Measurements from ENCODE around the gene BIN1.

BIN1 gene, protein sequence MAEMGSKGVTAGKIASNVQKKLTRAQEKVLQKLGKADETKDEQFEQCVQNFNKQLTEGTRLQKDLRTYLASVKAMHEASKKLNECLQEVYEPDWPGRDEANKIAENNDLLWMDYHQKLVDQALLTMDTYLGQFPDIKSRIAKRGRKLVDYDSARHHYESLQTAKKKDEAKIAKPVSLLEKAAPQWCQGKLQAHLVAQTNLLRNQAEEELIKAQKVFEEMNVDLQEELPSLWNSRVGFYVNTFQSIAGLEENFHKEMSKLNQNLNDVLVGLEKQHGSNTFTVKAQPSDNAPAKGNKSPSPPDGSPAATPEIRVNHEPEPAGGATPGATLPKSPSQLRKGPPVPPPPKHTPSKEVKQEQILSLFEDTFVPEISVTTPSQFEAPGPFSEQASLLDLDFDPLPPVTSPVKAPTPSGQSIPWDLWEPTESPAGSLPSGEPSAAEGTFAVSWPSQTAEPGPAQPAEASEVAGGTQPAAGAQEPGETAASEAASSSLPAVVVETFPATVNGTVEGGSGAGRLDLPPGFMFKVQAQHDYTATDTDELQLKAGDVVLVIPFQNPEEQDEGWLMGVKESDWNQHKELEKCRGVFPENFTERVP

DNA sequence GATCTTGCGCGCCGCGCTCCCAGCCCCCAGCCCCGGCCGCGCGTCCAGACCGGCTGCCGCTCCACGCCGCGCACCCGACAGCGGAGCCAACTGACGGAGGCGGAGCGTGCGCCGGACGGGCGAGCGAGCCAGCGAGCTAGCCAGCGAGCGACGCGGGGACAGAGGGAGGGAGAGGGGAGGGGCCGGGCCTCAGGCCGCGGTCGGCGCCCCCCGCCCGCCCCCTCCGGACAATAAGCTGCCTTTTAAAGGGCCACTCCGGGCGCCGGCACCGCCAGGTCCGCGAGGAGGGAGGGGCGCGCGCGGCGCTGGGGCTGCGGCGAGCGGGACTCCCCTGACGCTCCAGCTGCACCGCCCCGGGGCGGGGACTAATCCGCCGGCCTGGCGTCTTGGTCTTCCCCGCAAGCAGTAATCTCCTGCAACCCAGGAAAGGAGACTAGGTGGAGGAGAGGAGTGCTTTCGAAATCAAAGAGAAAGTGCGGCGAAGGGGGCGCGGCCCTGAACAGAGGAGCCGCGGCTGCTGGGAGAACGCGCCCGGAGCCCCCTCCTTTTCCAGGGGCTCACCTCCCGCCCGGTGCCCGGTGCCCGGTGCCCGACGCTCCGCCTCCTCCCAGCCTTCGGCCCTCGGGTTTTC is at the start of gene BIN1:
Gene BIN1 (minus strand): TSS at position 164 of the 631 bp plus-strand sequence. CDS start 211 bp downstream, outside the sequence.
- DNase-seq: peak; percentile 88

DNA sequence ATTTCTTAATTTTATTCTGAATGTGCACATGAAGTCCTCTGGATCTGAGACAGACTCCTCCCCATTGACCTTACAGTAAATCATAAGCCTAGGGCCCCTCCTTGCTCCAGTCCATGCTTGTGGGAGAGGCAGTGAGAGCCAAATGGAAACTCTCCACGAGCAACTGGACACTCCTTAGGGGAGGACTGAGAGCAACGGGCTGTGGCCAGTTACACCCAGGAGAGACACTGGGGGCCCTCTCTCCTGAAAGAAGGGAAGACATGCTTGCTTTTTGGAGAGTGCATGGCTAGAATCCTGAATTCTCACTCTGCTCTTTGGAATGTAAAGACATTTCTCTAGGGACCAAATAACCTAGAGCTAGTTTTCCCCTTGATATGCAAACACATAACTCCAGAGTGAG is 49.0 kb upstream of the BIN1 start:
- no peak for DNase-seq

DNA sequence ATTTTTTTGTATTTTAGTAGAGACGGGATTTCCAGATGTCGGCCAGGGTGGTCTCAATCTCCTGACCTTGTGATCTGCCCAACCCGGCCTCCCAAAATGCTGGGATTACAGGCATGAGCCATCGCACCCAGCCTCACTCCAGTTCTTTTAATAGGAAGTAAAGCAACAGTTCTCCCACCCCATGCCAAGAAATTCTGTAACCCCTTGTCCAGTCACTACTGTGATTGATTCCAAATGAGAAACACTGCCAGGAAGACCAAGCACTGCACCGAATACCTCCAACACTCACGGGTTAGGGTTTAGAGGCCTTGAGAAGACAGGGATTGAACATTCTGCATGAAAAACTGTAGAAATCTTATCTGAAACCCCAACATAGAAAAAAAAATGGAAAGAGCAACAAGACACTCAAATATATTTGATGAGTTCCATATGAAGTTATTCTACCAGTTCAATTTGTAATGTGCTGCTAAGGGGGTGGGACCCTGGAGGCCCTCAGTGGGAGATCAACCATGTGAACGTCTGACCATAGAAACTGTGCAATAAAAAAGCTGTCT is 48.2 kb upstream of the BIN1 start:
- DNase-seq: no peak

DNA sequence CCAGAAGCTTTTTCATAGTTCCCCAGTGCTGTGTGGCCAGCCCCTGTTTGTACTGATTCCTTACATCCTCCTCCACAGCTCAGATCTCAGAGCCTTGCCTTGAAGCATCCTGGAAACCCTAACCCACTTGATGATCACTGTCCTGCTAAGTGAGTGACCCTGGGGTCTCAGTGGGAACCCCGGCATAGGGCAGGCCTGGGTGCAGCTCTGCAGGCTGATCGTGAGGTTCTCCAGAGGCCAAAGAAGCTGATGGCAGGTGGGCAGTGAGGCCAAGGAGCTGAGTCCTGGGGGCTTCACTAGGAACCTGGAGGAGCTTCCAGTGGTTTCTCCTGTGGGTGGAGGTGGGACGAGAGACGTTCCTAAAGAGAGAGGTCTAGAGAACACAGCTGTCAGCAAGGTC is 47.4 kb upstream of the BIN1 start:
- DNase-seq: no peak

DNA sequence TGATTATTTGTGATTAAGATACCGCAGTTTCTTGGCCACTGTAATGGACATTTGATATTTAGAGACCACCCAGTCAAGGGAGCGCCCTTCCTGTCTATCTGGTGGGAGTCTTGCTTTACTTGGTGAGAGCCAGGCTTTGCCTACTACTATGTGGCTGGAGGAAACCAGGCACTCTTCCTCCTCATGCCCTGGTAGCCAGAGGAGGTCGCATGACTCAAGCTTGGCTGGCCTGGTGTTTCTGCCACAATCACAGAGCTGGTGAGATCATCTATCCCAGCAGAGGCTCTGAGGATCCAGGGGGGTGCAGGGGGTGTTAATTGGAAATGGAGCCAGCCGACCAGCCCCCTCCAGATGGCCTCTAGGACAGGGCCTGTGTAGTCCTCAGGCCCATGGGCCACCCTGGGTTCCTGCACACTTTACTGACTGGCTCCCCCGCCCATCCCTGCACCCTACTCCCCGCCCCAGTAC is 46.8 kb upstream of the BIN1 start:
- DNase-seq: no peak

DNA sequence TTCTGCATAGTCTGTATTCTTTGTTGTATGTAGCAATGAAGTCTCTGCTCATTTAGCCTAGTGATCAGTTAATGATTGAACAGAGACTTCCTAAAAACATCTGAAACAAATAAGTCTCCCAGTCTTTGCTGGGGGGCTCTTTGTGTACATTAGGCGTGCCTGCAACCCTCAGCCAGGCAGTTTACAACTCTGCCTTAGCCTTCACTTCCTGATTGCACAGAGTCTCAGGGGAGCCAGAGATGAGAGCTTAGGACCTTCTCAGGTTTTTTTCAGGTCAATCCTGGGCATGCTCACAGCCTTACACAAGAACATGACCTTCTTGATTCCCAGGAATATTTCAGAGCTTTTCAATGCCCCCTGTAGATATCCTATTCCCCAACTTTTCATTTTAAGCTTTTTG is 44.0 kb upstream of the BIN1 start:
- DNase-seq: no peak

DNA sequence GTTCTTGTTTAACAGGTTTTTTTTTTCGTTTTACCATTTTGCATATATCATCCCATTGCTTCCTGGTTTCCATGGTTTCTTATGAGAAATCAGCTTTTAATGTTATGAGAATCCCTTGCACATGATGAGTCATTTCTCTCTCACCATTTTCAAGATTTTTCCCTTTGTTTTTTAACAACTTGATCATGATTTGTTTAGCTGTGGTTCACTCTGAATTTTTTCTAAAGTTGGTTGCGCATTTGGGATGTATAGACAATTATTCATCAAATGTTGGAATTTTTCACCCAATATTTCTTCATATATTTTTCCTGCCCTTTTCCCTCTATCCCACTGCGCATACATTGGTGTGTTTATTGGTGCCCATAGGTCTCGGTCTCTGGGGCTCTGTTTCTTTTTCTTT is 42.4 kb upstream of the BIN1 start:
- DNase-seq: no peak

DNA sequence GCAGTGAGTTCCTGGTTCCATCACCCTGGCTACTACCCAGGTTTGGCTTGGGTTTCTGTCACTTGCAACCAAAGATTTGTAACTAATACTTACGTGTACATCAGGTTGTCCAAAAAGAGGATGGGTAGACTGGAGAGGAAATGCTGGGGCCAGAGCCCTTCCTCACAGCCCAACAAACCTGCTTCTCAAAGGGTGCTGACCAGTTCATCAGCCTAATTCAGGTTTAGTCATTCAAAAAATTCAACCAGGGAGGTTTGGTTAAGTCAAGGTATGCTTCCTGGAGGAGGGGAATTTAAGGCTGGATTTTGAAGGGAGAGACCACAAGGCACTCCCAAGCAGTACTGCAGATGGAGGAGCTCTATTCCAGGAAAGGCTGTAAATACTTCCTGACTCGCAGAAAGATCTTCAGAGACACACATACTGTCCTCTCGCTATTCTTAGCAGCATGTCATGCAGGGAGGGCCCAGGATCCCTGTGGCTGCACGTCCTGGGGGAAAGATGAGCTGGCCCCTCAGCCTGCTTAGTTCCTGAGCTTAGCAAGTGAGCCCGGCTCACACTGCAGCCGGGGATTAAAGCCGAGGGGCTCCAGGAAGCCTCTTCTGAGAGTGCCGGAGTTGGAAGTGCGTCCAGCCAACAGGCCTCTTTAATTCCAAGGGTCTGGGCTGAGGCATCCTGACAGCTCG is 40.0 kb upstream of the BIN1 start:
- DNase-seq: no peak

DNA sequence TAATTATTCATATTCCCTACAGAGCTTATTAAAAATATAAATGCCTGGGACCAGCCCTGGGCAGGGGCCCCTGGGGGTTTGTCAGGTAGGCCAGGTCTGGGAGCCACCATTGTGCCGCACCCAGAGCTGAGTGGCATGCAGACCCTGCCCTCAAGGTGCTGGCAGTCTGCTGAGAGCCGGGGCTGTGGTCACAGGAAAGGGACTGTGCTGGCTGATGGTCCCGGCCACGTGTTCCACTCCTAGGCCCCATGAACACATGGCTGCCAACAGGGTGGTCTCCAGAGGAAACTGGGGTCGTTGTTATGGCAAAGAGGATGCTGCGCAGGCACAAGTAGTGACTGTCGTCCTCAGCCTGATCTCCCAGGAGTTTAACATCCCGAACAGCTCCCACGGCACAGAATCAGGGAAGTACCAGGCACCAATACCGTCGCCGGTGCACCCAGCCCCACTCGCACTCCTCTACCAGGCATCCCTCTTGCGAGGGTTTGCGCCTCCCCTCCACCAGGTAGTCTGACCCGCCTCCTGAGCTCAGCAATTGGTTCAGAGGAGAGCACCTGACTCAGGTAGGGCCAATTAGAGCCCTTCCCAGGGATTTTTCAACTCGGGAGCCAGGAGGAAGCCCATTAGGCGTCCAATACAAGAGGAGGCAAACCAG is 39.2 kb upstream of the BIN1 start:
- DNase-seq: no peak

DNA sequence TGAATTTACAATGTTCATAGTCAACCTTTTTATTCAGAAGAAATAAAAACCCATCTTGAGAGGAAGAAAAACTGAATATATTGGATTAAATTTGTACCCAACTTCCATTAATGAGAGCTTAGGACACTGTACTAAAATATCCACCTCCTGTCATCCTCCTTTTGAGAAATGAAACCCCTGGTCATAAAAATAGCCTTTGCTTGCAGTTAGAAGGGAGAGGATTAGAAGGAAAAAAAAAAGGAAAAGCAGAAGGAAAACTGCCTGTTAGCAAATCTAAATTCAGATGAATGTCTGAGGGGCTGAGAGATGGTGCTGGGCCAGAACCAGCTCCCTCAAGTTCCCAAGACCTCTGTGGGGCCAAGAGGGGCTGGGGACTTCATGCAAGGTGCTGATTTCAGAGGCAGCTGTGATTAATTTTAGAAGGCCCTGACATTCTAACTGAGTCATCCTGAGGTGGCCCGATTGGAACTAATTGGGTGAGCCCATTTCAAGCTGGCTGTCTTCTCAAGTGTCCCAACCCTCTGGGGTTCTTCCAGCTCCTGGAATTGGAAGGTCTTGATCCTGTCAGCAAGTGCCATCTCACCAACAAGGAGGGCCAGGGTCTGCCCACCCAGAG is 38.4 kb upstream of the BIN1 start:
- DNase-seq: no peak

DNA sequence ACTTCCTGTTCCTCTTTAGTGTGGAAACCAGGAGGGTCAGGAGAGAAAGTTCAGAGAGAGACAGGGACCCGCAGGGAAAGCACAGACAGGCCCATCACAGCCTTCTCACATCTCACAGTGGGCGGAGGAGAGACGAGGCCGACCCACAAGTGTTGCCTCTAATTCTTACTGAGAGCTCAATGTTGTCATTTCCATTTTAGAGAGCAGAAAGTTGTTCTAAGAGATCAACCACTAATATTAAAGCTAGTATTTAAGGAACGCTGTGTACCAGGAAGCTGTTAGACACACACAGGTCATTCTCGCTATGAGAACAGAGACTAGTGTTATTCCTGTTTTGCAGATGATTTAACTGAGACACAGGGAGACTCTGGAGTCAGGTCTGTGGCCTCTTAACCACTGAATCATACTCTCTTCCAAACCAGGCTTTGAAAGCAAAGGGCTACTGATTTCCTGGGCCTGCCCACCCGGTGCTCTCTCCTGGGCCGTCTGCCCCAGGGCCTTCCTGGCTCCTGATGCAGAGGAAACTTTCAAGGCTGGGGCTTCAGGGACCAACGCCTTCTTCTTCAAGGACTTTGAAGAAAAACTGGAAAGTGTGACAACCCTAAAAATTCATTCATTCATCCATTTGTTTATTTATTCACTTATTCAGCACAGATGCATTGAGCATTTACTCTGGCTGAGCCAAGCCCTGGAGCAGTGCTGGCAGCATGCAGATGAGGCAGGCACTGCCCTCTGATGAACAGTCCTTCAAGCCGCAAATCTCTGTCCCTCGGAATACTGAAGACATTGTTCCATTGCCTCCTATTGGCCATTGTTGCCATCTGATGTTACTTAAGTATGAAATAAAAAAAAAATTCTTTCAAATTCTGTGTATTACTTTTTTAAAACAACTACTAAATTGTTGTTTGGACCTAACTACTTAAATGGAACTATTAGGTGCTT is 37.2 kb upstream of the BIN1 start:
- DNase-seq: no peak

DNA sequence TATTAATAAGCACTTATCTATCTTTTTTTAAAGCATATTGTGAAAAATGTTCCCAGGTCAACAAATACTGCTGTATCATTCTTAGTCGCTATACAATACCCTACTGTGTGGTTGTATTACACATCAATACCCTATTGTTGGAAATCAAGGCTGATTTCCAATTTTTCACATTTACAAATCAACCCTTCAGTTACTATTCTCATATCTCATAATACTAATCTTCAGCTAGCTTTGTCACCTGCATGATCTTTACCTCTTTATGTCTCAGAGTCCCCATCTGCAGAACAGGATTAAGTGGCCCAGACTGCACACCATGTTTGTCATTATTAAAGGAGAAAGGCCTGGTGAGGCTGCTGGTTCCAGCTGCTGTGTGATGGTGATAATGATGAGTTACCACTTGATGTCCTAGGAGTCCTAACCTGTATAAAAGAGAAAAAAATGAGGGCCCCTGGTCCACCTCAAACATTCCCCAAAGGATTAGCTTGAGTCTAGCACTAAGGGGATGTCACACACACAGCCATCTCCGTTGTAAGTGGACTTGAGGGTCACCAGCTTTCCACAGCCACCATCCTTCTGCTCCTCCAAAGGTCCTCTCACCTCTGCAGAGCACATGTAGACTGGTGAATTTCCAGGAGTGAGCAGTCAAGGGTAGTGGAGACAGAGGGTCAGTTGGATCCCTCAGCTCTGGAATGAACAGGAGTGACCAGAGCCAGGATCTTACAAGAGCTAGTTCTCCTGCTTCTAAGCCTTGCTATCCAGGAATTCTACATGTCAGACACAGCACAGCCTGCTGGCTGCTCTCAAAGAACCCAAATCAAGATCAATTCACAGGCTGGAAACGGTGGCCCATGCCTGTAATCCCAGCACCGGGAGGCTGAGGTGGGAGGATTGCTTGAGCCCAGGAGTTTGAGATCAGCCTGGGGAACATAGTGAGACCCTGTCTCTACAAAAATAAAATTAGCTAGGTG is 36.0 kb upstream of the BIN1 start:
- DNase-seq: no peak

DNA sequence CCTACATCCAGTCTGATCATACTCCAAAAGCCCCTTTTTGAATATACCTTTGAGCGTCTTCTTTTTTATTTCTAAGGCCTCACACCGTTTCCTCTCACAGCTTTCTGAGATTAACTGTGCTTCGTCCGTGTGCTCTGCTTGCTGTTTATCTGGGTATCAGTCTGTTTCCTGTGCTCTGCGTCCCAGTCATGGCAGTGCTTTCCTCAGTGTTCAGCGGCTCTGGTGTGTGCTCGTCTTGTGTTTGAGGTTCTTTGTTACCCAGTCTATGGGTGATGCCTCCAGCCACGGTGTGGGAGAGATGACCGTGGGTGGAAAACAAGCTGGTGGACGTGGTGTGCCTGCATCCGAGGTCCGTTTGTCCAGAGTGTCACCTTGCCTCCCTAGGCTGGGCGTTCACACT is 33.6 kb upstream of the BIN1 start:
- DNase-seq: no peak

DNA sequence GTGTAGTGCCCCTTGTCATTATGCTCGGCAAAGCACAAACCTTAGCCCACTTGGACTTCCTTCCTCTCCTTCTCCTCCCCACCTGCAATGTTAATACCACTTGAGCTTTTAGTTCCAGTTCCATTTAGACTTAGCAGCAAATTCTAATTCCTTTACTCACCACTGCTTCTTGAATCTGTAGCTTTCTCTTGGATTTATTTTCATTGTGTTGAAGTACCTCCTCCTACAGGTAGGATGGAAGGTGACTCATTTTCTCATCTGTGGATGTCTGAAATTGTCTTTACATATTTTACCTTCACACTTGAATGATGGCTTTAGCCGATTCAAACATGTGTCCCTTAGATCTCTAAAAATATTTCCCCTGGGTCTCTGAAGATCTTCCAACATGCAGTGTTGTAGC is 32.8 kb upstream of the BIN1 start:
- no peak for DNase-seq

DNA sequence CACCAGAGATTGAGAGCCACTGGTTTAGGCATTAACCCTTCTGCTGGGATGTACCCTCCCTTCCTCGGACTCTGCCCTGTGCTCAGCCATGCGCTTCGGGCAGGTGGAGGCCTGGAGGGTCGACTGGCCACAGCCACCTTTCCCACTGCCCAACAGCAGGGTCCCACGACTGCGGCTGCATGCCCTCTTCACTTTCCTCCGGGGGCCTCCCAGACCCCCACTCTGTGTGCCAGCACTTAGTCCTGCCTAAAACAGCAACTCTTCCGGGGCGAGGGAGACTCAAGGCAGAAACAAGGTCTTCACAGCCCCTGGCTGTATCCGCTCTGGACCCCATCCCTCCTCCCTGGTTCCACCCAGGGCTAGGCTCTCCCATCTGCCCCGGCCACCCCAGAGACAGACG is 31.3 kb upstream of the BIN1 start:
- DNase-seq: no peak

DNA sequence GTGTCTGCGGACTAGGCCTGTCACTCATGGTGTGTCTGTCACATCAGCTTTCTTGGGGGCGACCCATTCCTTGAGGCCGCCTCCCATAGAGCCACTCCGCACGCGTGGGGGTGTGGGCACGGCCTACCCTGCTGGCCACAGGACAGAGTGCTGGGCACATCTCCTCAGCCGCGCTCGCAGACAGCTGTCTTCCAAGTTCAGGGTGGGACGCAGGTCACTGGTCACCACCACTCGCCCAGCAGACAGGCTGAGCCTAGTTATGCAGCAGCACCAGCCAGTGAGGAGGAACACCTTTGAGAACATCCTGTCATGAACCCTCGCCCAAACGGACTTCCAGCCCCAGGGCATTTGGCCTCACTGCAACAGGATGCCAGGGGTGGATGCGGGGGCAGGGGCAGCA is 30.8 kb upstream of the BIN1 start:
- DNase-seq: no peak

DNA sequence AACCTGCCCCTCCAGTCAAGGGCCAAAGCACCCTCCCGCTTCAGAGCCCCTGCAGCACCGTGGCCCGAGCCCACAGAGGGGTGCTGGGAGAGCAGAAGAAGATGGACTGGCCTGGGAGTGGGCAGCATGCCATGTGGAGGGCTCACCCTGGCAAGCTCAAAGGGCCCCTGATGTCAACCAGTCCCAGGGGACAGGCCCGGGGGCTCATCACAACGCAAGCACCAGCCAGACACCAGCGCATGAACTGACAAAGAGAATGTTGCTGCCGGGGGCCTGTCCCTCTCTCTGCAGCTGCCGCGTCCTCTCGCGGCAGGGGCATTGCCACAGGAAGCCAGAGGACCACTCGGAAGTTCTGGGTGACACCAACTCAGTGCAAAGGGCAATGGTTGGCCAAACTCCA is 30.3 kb upstream of the BIN1 start:
- no peak for DNase-seq

DNA sequence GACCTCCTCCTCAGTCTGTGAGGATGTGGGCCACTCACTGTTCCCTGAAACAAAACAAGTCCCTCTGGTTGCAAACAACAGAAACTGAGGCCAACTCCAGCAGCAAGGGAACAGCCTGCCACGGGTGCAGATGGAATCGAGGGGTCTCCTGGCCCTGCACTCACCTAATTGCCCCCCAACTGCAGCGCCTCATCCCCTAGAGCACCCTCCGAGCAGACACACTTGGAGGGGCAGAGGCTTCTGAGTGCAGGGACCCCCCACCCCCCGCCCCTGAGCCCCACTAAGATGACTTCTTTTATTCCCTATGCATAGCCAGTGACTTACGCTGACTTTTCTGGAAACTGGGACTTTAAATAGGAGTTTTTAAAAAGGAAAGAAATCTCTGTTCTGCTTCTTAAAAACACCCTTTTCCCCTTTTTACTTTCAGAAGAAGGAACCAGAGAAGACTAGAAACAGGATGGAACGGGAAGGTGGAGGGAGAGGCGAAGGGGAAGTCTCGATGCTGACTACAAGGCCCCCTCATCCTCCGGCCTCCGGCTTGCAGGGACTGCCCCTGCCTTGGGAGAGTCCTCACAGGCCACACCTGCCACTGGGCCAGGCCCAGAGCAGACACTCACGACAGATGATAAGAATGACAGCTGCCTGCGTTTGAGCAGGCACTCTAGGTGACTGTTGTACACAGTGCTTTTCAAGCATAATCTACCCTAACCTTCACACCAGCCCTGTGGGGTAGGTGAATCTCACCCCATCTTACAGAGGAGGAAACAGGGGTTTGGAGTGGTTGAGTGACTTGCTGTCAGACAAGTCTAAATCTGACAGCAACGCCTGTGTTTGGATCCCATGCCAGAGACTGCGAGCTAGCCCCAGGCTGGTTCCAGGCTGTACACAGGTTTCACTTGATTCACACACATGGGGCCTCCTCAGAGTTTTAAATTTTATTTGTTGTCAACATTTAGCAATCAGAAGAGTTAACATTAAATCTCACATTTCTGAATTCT is 28.2 kb upstream of the BIN1 start:
- no peak for DNase-seq

DNA sequence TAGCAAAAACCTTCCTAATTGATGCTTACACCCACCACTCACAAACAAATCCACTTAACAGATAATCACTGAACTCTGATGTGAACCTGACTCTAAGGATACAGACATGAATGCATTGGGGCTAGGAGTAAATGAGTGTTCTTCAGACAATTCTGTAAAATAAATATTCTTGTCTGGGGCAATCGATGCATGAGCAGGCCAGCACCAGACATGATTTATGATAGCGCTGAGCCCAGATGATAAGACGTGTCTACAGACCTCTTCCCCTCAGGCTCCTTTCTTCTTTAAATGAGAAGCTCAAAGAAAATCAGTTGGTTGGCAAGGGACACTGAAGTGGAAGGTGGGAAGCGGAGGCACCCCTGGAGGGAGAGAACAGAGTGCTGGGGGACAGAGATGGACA is 27.3 kb upstream of the BIN1 start:
- DNase-seq: no peak
